Glutamatergic neuron (in vitro differentiated cells): Measurements from ENCODE around the gene CD6. TPM values are rescaled to one million over a fixed set of nuclear protein-coding genes. Genes with fewer than 3 reads are reported as not detected.

Experiments used
- DNase-seq: peaks from one replicate; pipeline ENCODE4 v3.0.0; 2022
- H3K27ac Mint-ChIP-seq: one replicate; pipeline ENCODE4 v1.8.0; 2020; ENCODE audit warnings: mild to moderate bottlenecking, mixed read lengths, inconsistent platforms; ENCODE audit not compliant: unreplicated experiment
- H3K27me3 Mint-ChIP-seq: one replicate; pipeline ENCODE4 v1.8.0; 2020; ENCODE audit warnings: mild to moderate bottlenecking, moderate library complexity, mixed read lengths, inconsistent platforms; ENCODE audit not compliant: unreplicated experiment
- H3K36me3 Mint-ChIP-seq: one replicate; pipeline ENCODE4 v1.8.0; 2020; ENCODE audit warnings: mild to moderate bottlenecking, mixed read lengths, inconsistent platforms; ENCODE audit not compliant: unreplicated experiment
- H3K4me1 Mint-ChIP-seq: one replicate; pipeline ENCODE4 v1.8.0; 2020; ENCODE audit warnings: mild to moderate bottlenecking, low read depth, mixed read lengths, inconsistent platforms; ENCODE audit not compliant: unreplicated experiment
- H3K4me3 Mint-ChIP-seq: one replicate; pipeline ENCODE4 v1.8.0; 2020; ENCODE audit warnings: mild to moderate bottlenecking, mixed read lengths, inconsistent platforms; ENCODE audit not compliant: unreplicated experiment
- H3K9me3 Mint-ChIP-seq: one replicate; pipeline ENCODE4 v1.8.0; 2020; ENCODE audit warnings: mild to moderate bottlenecking, moderate library complexity, mixed read lengths, inconsistent platforms; ENCODE audit not compliant: unreplicated experiment
- CTCF ChIP-seq: fragments of 200-600 bp; sonication (generic); IDR thresholded peaks from one replicate; pipeline ENCODE4 v1.5.0; 2021; ENCODE audit not compliant: partially characterized antibody, unreplicated experiment
- total RNA-seq: library from RNA; stranded (reverse); fragmentation: NEBNext Ultra II Directional; extraction: Animal tissue kit (Norgen Biotek cat#: 25700); gene quantifications from one replicate; pipeline ENCODE4 v1.2.1, GENCODE V29; 2021; ENCODE audit not compliant: unreplicated experiment

CD6 gene
- total RNA-seq, 1 donor from 2014 or later, result not detected

GRCh38 chr11:61041755-61042518 lies 70.5 kb downstream of the CD6 start:
- H3K27ac Mint-ChIP-seq, result peak overlapping the region; percentile 78
- no peaks in the 10 kb centered on the region for H3K36me3 Mint-ChIP-seq
- TF ChIP-seq CTCF, result no peak
- H3K4me1 Mint-ChIP-seq, result peaks cover 28% of the 10 kb centered on the region
- peak; percentile 74 for DNase-seq
- H3K27me3 Mint-ChIP-seq, result peaks cover 1% of the 10 kb centered on the region
- H3K4me3 Mint-ChIP-seq, result peak overlapping the region; percentile 63
- H3K9me3 Mint-ChIP-seq, result no peaks in the 10 kb centered on the region

- H3K4me3 Mint-ChIP-seq, result peak overlapping the region; percentile 57
- H3K27me3 Mint-ChIP-seq, result peaks cover 4% of the 10 kb centered on the region
- no peak for TF ChIP-seq CTCF
- H3K27ac Mint-ChIP-seq, result peak overlapping the region; percentile 78
- H3K9me3 Mint-ChIP-seq, result no peaks in the 10 kb centered on the region
- H3K4me1 Mint-ChIP-seq, result peaks cover 26% of the 10 kb centered on the region
- H3K36me3 Mint-ChIP-seq, result no peaks in the 10 kb centered on the region
- no peak for DNase-seq
Measured at GRCh38 chr11:61042537-61042936, 71.1 kb downstream of the CD6 start.

- Mint-ChIP-seq H3K36me3 (no peaks in the 10 kb centered on the region), H3K9me3 (no peaks in the 10 kb centered on the region), H3K27ac (peak overlapping the region; percentile 74), H3K4me3 (peak overlapping the region; percentile 22), H3K27me3 (peaks cover 4% of the 10 kb centered on the region), H3K4me1 (peaks cover 26% of the 10 kb centered on the region)
- TF ChIP-seq CTCF, result no peak
- no peak for DNase-seq
Measured at GRCh38 chr11:61042961-61043540, 71.6 kb downstream of the CD6 start.

- Mint-ChIP-seq H3K4me3 (no peak overlapping the region), H3K27me3 (peaks cover 4% of the 10 kb centered on the region), H3K27ac (no peak overlapping the region), H3K9me3 (no peaks in the 10 kb centered on the region), H3K4me1 (peaks cover 29% of the 10 kb centered on the region), H3K36me3 (no peaks in the 10 kb centered on the region)
- no peak for DNase-seq
- no peak for TF ChIP-seq CTCF
Measured at GRCh38 chr11:61045271-61045670, 73.8 kb downstream of the CD6 start.

GRCh38 chr11:61046833-61047232 lies 75.4 kb downstream of the CD6 start:
- H3K27me3 Mint-ChIP-seq, result peaks cover 4% of the 10 kb centered on the region
- DNase-seq, result no peak
- H3K36me3 Mint-ChIP-seq, result no peaks in the 10 kb centered on the region
- peaks cover 27% of the 10 kb centered on the region for H3K4me1 Mint-ChIP-seq
- H3K9me3 Mint-ChIP-seq, result no peaks in the 10 kb centered on the region
- TF ChIP-seq CTCF, result no peak
- no peak overlapping the region for H3K27ac Mint-ChIP-seq
- no peak overlapping the region for H3K4me3 Mint-ChIP-seq
